Naive thymus-derived CD8-positive, alpha-beta T cell (primary cell): ENCODE results near the gene KLRC2. TPM values are rescaled to one million over a fixed set of nuclear protein-coding genes. Genes with fewer than 3 reads are reported as not detected.
"Not testable (repeated sequence)": the region's sequence is repeated elsewhere in the genome, so short reads cannot be mapped to it uniquely, and the experiment has no call there.

ENCODE experiments used
- ATAC-seq, 2 donors: fragments of 150-1000 bp; cut with Tn5 transposase in 1 of 2; sonication (Bioruptor Pico), chemical (Tn5 transposase) in 1 of 2; 1 replicate in 1 of 2; 2 replicates in 1 of 2; pipeline ENCODE4 v1.10.0; 2021; ENCODE audit warnings: mild to moderate bottlenecking in 2 of 2, moderate library complexity in 2 of 2
- POLR2A ChIA-PET: fragments of 350-600 bp; sonication (Branson Sonifier 250); formaldehyde crosslinking; loops from one replicate; lab custom pipeline; 2021; ENCODE audit warnings: antibody characterized with exemption; lab: Charles Lee
- DNase-seq, 10 donors: peaks; one replicate each; pipeline versions ENCODE4 v3.0.0 to v3.0.0-alpha.2; 2020 to 2022
- H3K27ac Mint-ChIP-seq, 10 donors: one replicate each; pipeline ENCODE4 v1.8.0; 2020 to 2022; ENCODE audit warnings: mild to moderate bottlenecking in 10 of 10, mixed read lengths in 10 of 10, moderate library complexity in 4 of 10, inconsistent platforms in 1 of 10
- H3K27me3 Mint-ChIP-seq, 5 donors: one replicate each; pipeline ENCODE4 v1.8.0; 2021 to 2022; ENCODE audit warnings: mixed read lengths in 5 of 5
- H3K36me3 Mint-ChIP-seq, 3 donors: one replicate each; pipeline ENCODE4 v1.8.0; 2020 to 2022; ENCODE audit warnings: mixed read lengths in 3 of 3, mild to moderate bottlenecking in 2 of 3, inconsistent platforms in 1 of 3
- H3K4me1 Mint-ChIP-seq, 4 donors: one replicate each; pipeline ENCODE4 v1.8.0; 2021 to 2022; ENCODE audit warnings: mixed read lengths in 4 of 4
- H3K4me3 Mint-ChIP-seq, 10 donors: one replicate each; pipeline ENCODE4 v1.8.0; 2020 to 2022; ENCODE audit warnings: mild to moderate bottlenecking in 10 of 10, mixed read lengths in 10 of 10, moderate library complexity in 6 of 10, inconsistent platforms in 1 of 10
- H3K9me3 Mint-ChIP-seq, 9 donors: one replicate each; pipeline ENCODE4 v1.8.0; 2020 to 2022; ENCODE audit warnings: mixed read lengths in 9 of 9, mild to moderate bottlenecking in 3 of 9, inconsistent platforms in 1 of 9, moderate library complexity in 1 of 9
- polyA plus RNA-seq, 3 donors: library from polyadenylated mRNA; unstranded; fragments of 300-500 nt; fragmentation: Illumina TruSeq; gene quantifications; one replicate each; pipeline ENCODE4 v1.2.3, GENCODE V29; 2021
- total RNA-seq, 8 experiments: library from RNA in 2 of 8; stranded (reverse) in 2 of 8; gene quantifications; one replicate each; pipeline ENCODE4 v1.2.3 and lab custom pipeline; 2021 to 2026

The KLRC2 gene
- total and polyA plus RNA-seq, 5 experiments from 2014 or later: 0.62 to 25.0 (median 1.9) TPM

DNA sequence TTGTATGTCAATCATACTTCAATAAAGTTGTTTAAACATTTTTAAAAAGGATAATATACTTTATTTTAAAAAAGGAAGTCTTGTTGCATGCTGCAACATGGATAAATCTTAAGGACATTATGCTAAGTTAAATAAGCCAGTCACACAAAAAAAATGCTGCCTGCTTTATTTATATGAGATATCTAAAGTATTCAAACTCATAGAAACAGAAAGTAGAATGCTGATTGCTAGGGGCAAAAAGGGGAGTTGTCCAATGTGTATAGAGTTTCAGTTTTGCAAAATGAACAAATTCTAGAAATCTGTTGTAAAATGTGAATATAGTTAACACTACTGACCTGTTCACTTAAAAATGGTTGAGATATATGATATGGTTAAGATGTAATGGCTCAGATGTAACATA, 35.0 kb downstream of the KLRC2 start:
- no peak for DNase-seq
- POLR2A ChIA-PET: interaction anchor here (0.7 to 1.8 kb wide), 3 partner anchors 8 to 15 kb away, joined by 6 to 9 read pairs (median 8); no protein-coding TSS in a partner anchor
- H3K4me3 Mint-ChIP-seq: peak overlapping the region; percentile 42 to 78 (median 68)
- peak in 1 of 2 donors; percentile 30 for ATAC-seq
- peaks cover 23 to 57% (median 49%) of the 10 kb centered on the region in 4 donors for H3K4me1 Mint-ChIP-seq
- peak overlapping the region; percentile 20 to 99 (median 70) for H3K27ac Mint-ChIP-seq
- no peaks in the 10 kb centered on the region for H3K27me3 Mint-ChIP-seq
- H3K9me3 Mint-ChIP-seq: peaks cover 0 to 7% (median 0%) of the 10 kb centered on the region in 9 donors
- H3K36me3 Mint-ChIP-seq: peaks cover 4 to 46% (median 44%) of the 10 kb centered on the region in 3 donors

DNA sequence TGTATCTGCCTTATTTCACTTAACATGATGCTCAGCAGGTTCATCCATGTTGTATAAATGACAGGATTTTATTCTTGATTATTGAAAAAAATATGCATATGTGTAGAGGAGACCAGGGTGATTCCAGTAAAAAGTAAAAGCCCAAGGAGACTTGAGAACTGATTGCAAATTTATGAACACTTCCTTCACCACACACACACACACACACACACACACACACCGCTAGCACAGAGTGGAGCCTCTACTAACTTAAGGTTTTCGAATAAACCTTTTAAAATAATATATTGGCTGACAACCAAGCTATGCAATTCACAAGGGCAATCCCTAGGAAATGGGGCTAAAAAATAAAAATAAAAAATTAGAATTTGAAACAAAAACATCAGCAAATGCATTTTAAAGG, 37.6 kb downstream of the KLRC2 start:
- Mint-ChIP-seq H3K9me3 (peaks cover 0 to 7% (median 0%) of the 10 kb centered on the region in 9 donors), H3K27ac (peak overlapping the region; percentile 77 to 99 (median 90)), H3K4me3 (peak overlapping the region; percentile 55 to 81 (median 69)), H3K36me3 (peaks cover 4 to 33% (median 27%) of the 10 kb centered on the region in 3 donors), H3K27me3 (no peaks in the 10 kb centered on the region), H3K4me1 (peaks cover 40 to 79% (median 71%) of the 10 kb centered on the region in 4 donors)
- peak in 1 of 10 donors; percentile 69 for DNase-seq
- POLR2A ChIA-PET: interaction anchor here (0.6 to 5.2 kb wide), 8 partner anchors 9 to 163 kb away, joined by 3 to 35 read pairs (median 4); partner anchors contain the start of gene KLRC4
- ATAC-seq: no peak

DNA sequence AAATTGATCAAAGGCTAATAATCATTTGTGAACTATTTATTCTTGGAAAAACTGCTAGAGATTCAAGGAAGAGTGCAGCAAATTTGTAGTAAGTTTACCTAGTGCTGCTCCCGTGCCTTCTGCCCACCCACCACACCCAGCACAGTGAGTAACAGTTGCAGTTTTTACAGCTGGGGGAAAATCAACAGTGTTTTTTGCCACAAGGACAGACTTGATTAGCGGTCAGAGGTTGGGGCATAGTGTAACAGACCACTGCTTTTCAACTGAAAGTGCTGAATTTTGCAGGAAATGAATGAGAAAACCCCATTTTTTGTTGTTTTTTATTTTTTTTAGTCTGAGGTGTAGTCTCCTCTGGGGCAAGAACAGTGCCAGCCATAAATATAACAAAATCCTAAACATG, 38.5 kb downstream of the KLRC2 start:
- POLR2A ChIA-PET: interaction anchor here (0.6 to 5.2 kb wide), 8 partner anchors 9 to 161 kb away, joined by 3 to 35 read pairs (median 7); partner anchors contain the start of gene KLRC4
- H3K4me3 Mint-ChIP-seq: peak overlapping the region; percentile 55 to 81 (median 65)
- DNase-seq: peak in 2 of 10 donors; percentile 54 to 59
- peaks cover 41 to 82% (median 75%) of the 10 kb centered on the region in 4 donors for H3K4me1 Mint-ChIP-seq
- H3K27me3 Mint-ChIP-seq: no peaks in the 10 kb centered on the region
- H3K36me3 Mint-ChIP-seq: peaks cover 4 to 32% (median 24%) of the 10 kb centered on the region in 3 donors
- peak overlapping the region; percentile 77 to 99 (median 90) for H3K27ac Mint-ChIP-seq
- peaks cover 0 to 7% (median 0%) of the 10 kb centered on the region in 9 donors for H3K9me3 Mint-ChIP-seq
- ATAC-seq: peak in 1 of 2 donors; percentile 8

DNA sequence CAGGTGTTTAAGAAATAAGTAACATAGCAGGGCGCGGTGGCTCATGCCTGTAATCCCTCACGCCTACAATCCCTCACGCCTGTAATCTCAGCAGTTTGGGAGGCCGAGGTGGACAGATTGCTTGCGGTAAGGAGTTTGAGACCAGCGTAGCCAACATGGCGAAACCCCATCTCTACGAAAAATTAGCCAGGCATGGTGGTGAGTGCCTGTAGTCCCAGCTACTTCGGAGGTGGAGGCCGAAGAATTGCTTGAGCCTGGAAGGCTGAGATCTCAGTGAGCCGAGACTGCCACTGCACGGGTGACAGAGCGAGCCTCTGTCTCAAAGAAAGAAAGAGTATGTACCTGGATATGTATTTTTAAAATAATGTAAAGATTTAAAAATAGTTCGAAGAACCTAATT, 39.6 kb downstream of the KLRC2 start:
- not testable (repeated sequence) for H3K9me3 Mint-ChIP-seq, H3K27me3 Mint-ChIP-seq, ATAC-seq, DNase-seq
- peak overlapping the region; percentile 90 to 100 (median 99) for H3K27ac Mint-ChIP-seq
- H3K4me1 Mint-ChIP-seq: peaks cover 39 to 80% (median 75%) of the 10 kb centered on the region in 4 donors
- POLR2A ChIA-PET: interaction anchor here (0.6 to 5.2 kb wide), 13 partner anchors 8 to 166 kb away, joined by 3 to 35 read pairs (median 10); partner anchors contain the start of gene KLRC4
- H3K36me3 Mint-ChIP-seq: peaks cover 4 to 21% (median 17%) of the 10 kb centered on the region in 3 donors
- H3K4me3 Mint-ChIP-seq: peak overlapping the region in 6 of 10 donors; percentile 27 to 91 (median 83)

DNA sequence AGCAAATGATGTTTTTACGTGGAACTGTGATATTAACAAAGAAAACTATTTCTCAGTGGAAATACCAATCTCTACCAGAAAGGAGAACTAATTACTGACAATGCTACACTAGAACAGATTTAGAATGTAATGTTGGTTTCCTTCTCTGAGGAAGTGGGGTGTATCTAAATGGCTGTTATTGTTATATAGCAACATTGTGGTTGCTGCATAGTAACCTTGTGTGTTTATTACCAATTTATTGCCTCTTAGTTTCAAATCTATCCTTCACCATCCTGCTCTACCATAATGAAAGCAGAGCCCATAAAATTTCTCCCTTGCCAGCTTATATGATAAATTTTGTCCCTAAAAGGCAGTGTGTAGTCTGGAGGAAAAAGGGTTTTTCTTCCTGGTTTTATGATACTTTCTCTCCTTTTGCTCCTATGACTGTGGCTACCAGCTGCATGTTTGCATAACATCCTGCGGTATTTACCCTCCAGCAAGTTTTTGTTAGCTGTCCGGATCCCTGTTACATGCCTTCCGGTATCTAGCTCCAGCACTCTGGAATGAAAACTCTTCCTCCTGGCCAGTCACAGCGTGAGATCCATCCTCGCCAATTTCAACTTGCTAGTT, 40.3 kb downstream of the KLRC2 start:
- Mint-ChIP-seq H3K27ac (peak overlapping the region; percentile 97 to 100 (median 99)), H3K27me3 (no peaks in the 10 kb centered on the region), H3K4me3 (peak overlapping the region; percentile 63 to 91 (median 83)), H3K36me3 (peaks cover 4 to 18% (median 13%) of the 10 kb centered on the region in 3 donors), H3K9me3 (peaks cover 0 to 5% (median 0%) of the 10 kb centered on the region in 9 donors), H3K4me1 (peaks cover 35 to 78% (median 70%) of the 10 kb centered on the region in 4 donors)
- POLR2A ChIA-PET: interaction anchor here (0.6 to 5.2 kb wide), 15 partner anchors 8 to 166 kb away, joined by 3 to 35 read pairs (median 4); partner anchors contain the start of gene KLRC4
- ATAC-seq (peak; percentile 71 to 80), DNase-seq (peak in 6 of 10 donors; percentile 43 to 87 (median 69))

DNA sequence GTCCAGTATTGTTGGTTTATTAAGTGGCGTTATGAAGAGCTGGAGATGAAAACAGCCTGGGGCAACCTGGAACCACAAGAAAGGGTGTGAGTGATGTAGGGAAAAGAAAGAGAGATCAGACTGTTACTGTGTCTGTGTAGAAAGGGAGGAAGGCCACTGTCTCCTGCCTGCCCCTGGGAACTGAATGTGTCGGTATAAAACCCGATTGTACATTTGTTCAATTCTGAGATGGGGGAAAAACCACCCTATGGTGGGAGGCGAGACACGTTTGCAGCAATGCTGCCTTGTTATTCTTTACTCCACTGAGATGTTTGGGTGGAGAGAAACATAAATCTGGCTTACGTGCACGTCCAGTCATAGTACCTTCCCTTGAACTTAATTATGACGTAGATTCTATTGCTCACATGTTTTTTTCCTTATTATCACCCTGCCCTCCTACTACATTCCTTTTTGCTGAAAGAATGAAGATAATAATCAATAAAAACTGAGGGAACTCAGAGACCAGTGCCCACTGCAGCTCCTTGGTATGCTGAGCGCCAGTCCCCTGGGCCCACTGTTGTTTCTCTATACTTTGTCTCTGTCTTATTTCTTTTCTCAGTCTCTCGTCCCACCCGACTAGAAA, 41.2 kb downstream of the KLRC2 start:
- Mint-ChIP-seq H3K4me3 (peak overlapping the region; percentile 63 to 91 (median 83)), H3K27ac (peak overlapping the region; percentile 97 to 100 (median 99)), H3K4me1 (peaks cover 33 to 80% (median 68%) of the 10 kb centered on the region in 4 donors), H3K36me3 (peaks cover 2 to 12% (median 7%) of the 10 kb centered on the region in 3 donors)
- peak in 9 of 10 donors; percentile 32 to 89 (median 79) for DNase-seq
- H3K27me3 Mint-ChIP-seq, H3K9me3 Mint-ChIP-seq: not testable (repeated sequence)
- POLR2A ChIA-PET: interaction anchor here (0.8 to 5.2 kb wide), 12 partner anchors 8 to 164 kb away, joined by 3 to 35 read pairs (median 7); partner anchors contain the start of gene KLRC4
- ATAC-seq: peak; percentile 45 to 61

DNA sequence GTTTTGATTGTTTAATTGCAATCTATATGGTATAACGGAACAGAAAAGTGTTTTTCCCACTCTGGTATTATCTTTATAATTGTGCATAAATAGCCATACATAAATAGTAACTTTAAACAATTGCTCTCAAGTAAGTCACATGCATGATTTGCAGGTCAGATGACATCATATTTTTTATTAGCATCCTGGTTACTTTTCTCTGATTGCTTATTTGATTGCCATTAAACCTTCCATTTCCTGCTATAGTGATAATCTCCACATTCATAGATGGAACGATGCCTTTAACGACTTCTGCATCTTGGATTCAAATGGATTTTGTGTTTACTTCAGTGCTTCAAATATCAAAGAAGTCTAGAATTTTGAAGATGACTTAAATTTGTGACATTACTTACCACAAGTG, 42.5 kb downstream of the KLRC2 start:
- peak overlapping the region; percentile 97 to 100 (median 99) for H3K27ac Mint-ChIP-seq
- ATAC-seq (no peak), DNase-seq (no peak)
- POLR2A ChIA-PET: interaction anchor here (1.2 to 5.2 kb wide), 11 partner anchors 8 to 168 kb away, joined by 3 to 35 read pairs (median 9); no protein-coding TSS in a partner anchor
- H3K27me3 Mint-ChIP-seq: no peaks in the 10 kb centered on the region
- H3K4me1 Mint-ChIP-seq: peaks cover 30 to 70% (median 62%) of the 10 kb centered on the region in 4 donors
- no peaks in the 10 kb centered on the region for H3K9me3 Mint-ChIP-seq
- H3K4me3 Mint-ChIP-seq: peak overlapping the region in 9 of 10 donors; percentile 5 to 91 (median 62)
- peaks cover 11 to 16% (median 14%) of the 10 kb centered on the region in 3 donors for H3K36me3 Mint-ChIP-seq

DNA sequence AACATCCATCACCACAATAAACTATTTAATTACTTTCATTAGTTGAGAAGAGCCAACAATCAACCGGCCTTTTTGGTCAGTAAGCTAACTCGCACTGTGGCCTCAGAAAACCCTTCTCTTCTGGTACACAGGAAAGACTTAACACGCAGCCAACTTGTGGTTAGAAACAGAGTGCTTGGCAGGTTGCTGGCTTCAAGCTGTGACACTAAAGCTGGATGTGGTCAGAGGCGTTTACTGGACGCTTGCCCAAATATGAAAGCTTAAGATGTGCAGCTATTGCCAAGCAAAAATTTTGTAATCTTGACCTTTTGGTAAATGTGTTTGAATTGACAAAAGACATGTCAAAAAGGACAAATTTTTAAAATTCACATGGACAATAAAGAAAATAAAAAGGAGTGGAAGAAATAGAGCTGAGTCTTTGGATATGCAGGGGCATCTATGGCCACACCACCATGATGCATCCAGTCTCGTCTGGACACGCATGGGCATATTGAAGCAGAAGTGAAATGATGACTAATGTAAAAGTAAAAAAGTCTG, 43.3 kb downstream of the KLRC2 start:
- ATAC-seq: no peak
- Mint-ChIP-seq H3K4me3 (peak overlapping the region; percentile 55 to 86 (median 82)), H3K27me3 (no peaks in the 10 kb centered on the region), H3K36me3 (peaks cover 12 to 18% (median 14%) of the 10 kb centered on the region in 3 donors), H3K27ac (peak overlapping the region; percentile 94 to 100 (median 99)), H3K9me3 (no peaks in the 10 kb centered on the region), H3K4me1 (peaks cover 24 to 62% (median 55%) of the 10 kb centered on the region in 4 donors)
- POLR2A ChIA-PET: interaction anchor here (0.7 to 4.1 kb wide), 14 partner anchors 9 to 169 kb away, joined by 3 to 32 read pairs (median 9); partner anchors contain the start of gene KLRC4
- DNase-seq: peak in 5 of 10 donors; percentile 42 to 65 (median 53)

DNA sequence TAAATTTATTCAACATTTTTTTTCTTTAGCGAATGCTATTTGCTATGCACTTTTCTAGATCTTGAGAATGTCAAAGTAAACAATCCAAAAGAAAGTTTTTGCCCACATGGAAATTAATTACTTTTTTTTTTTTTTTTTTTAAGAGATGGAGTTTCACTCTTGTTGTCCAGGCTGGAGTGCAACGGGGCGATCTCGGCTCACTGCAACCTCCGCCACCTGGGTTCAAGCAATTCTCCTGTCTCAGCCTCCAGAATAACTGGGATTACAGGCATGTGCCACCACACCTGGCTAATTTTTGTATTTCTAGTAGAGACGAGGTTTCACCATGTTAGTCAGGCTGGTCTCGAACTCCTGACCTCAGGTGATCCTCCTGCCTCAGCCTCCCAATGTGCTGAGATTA, 44.8 kb downstream of the KLRC2 start:
- Mint-ChIP-seq H3K27ac (peak overlapping the region; percentile 82 to 100 (median 90)), H3K36me3 (peaks cover 20 to 28% (median 26%) of the 10 kb centered on the region in 3 donors), H3K4me3 (peak overlapping the region in 8 of 10 donors; percentile 5 to 77 (median 52)), H3K4me1 (peaks cover 24 to 57% (median 48%) of the 10 kb centered on the region in 4 donors)
- POLR2A ChIA-PET: interaction anchor here (0.7 to 4.1 kb wide), 9 partner anchors 9 to 168 kb away, joined by 5 to 32 read pairs (median 8); partner anchors contain the start of gene KLRC4
- H3K27me3 Mint-ChIP-seq, H3K9me3 Mint-ChIP-seq, ATAC-seq, DNase-seq: not testable (repeated sequence)

DNA sequence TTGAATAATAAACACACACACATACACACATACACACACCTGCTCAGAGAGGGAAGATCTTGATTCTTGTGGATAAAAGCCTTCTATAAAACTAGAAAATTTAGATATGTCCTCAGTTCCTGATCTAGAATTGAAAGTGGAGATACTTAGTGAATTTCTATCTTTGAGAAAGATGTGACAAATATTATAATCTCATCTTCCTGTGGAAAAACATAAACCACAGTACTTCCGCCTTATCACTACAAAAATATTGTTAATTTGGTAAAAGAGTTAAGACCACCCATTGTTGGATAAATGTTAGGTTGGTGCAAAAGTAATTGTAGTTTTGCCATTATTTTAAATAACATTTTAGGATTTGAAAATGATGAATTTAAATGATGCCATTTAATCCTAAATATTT, 45.9 kb downstream of the KLRC2 start, which contains the start of gene KLRK1:
TSS of gene KLRK1 (minus strand) at position 138 of the 400 bp plus-strand sequence. CDS start 1,231 bp downstream, outside the sequence.
- no peak for DNase-seq
- Mint-ChIP-seq H3K36me3 (peaks cover 29 to 38% (median 36%) of the 10 kb centered on the region in 3 donors), H3K4me3 (peak within 1 kb of the TSS; percentile 87 to 96 (median 92)), H3K9me3 (no peaks in the 10 kb centered on the region), H3K27ac (peak within 1 kb of the TSS; percentile 90 to 100 (median 96)), H3K27me3 (no peaks in the 10 kb centered on the region), H3K4me1 (peaks cover 19 to 49% (median 42%) of the 10 kb centered on the region in 4 donors)
- peak in 1 of 2 donors; percentile 4 for ATAC-seq
- POLR2A ChIA-PET: interaction anchor here (2.5 to 5.9 kb wide), 7 partner anchors 7 to 170 kb away, joined by 13 to 57 read pairs (median 32); no protein-coding TSS in a partner anchor
